Ovary (tissue), 3 donors: Measurements from ENCODE around the gene SLC17A3.

ENCODE experiments used
- EP300 ChIP-seq: sonication (generic); formaldehyde crosslinking; IDR thresholded peaks from one replicate; pipeline ENCODE4 v1.6.1; 2017; ENCODE audit warnings: antibody characterized with exemption
- POLR2A ChIP-seq: fragments of 450-650 bp; IDR thresholded peaks from one replicate; pipeline ENCODE4 v1.6.1; 2017; ENCODE audit warnings: antibody characterized with exemption, mild to moderate bottlenecking, moderate library complexity
- TF ChIP-seq, protein P1 (sequence below), 3 donors: fragments of 450-650 bp in 2 of 3; fragments of 200-600 bp in 1 of 3; IDR thresholded peaks; one replicate each; pipeline versions ENCODE4 v1.5.1 to v1.8.0; 2016 to 2022; ENCODE audit warnings: antibody characterized with exemption in 3 of 3, mild to moderate bottlenecking in 1 of 3
- donor health status: DM: no; HTN: no; CAD: no.

DNA sequence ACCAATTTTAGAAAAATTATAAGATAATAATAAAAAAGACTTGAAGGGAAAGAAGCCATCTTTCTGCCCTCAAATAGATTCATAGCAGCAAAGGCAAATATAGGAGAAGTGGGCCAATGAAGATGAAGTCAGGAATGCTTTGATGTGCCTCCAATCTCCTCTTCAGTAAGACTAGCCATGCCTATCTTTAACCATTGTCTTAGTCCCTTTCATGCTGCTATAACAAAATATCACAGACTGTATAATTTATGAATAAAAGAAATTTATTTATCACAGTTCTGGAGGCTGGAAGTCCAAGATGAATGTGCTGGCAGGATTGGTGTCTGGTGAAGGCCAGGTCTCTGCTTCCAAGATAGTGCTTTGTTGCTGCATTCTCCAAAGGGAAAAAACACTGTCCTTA is 18.8 kb upstream of the SLC17A3 start:
- TF ChIP-seq, protein P1, sequence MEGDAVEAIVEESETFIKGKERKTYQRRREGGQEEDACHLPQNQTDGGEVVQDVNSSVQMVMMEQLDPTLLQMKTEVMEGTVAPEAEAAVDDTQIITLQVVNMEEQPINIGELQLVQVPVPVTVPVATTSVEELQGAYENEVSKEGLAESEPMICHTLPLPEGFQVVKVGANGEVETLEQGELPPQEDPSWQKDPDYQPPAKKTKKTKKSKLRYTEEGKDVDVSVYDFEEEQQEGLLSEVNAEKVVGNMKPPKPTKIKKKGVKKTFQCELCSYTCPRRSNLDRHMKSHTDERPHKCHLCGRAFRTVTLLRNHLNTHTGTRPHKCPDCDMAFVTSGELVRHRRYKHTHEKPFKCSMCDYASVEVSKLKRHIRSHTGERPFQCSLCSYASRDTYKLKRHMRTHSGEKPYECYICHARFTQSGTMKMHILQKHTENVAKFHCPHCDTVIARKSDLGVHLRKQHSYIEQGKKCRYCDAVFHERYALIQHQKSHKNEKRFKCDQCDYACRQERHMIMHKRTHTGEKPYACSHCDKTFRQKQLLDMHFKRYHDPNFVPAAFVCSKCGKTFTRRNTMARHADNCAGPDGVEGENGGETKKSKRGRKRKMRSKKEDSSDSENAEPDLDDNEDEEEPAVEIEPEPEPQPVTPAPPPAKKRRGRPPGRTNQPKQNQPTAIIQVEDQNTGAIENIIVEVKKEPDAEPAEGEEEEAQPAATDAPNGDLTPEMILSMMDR (IDR thresholded peaks at IDR 0.05): no peak
- no peak for TF ChIP-seq EP300
- TF ChIP-seq POLR2A: no peak
